GM13976 (cell line): ENCODE results near the gene CLCNKB.

Source experiments
- DNase-seq: peaks from one replicate; pipeline ENCODE4 v3.0.0; 2012; ENCODE audit warnings: low spot score
- CTCF ChIP-seq: IDR thresholded peaks from 2 replicates; pipeline ENCODE4 v1.5.1; 2012; ENCODE audit warnings: borderline replicate concordance, mild to moderate bottlenecking; ENCODE audit not compliant: insufficient read depth; ENCODE audit errors: extremely low read depth, missing control alignments, control extremely low read depth
- in situ Hi-C: fragments of 300-500 bp; cut with MboI; formaldehyde crosslinking; loops from one replicate; pipeline ENCODE4 v1.12.0; 2022; ENCODE audit warnings: low sequenced_read_pairs, mixed read lengths, inconsistent platforms; ENCODE audit not compliant: unreplicated experiment

The CLCNKB gene

GRCh38 chr1:16092097-16092922 is 48.7 kb downstream of the CLCNKB start:
- DNase-seq: no peak
- in situ Hi-C loops: loop anchor here (25.0 kb wide), 1 partner anchor 270 kb away; the partner anchor contains the start of genes FBXO42 and SZRD1
- no peak for TF ChIP-seq CTCF

GRCh38 chr1:16092923-16093511 is 49.4 kb downstream of the CLCNKB start:
- TF ChIP-seq CTCF: no peak

GRCh38 chr1:16093611-16094010 is 50.0 kb downstream of the CLCNKB start:
- TF ChIP-seq CTCF: no peak
- in situ Hi-C loops: loop anchor here (25.0 kb wide), 1 partner anchor 269 kb away; the partner anchor contains the start of genes FBXO42 and SZRD1
- no peak for DNase-seq

More at GRCh38 chr1:16092923-16093511, 49.4 kb downstream of the CLCNKB start:
- in situ Hi-C loops: loop anchor here (25.0 kb wide), 1 partner anchor 269 kb away; the partner anchor contains the start of genes FBXO42 and SZRD1
- no peak for DNase-seq

- no peak for TF ChIP-seq CTCF
- DNase-seq: no peak
- in situ Hi-C loops: loop anchor here (25.0 kb wide), 1 partner anchor 268 kb away; the partner anchor contains the start of genes FBXO42 and SZRD1
Measured at GRCh38 chr1:16094453-16095158, 51.0 kb downstream of the CLCNKB start.

- TF ChIP-seq CTCF: no peak
- DNase-seq: no peak
- in situ Hi-C loops: loop anchor here (25.0 kb wide), 1 partner anchor 267 kb away; the partner anchor contains the start of genes FBXO42 and SZRD1
Measured at GRCh38 chr1:16095447-16095846, 51.9 kb downstream of the CLCNKB start.

- no peak for TF ChIP-seq CTCF
- in situ Hi-C loops: loop anchor here (25.0 kb wide), 1 partner anchor 263 kb away; the partner anchor contains the start of genes FBXO42 and SZRD1
- DNase-seq: no peak
Measured at GRCh38 chr1:16099412-16099811, 55.8 kb downstream of the CLCNKB start.
